IMR-90 (cell line): ENCODE results near the gene PCBP3. TPM values are rescaled to one million over a fixed set of nuclear protein-coding genes. Genes with fewer than 3 reads are reported as not detected.

ENCODE experiments used
- ATAC-seq: fragments of 200-7000 bp; cut with Tn5 transposase; 2 replicates; pipeline ENCODE4 v1.9.1; 2020; ENCODE audit warnings: low read depth, mild to moderate bottlenecking, moderate library complexity
- BruUV-seq: library from RNA; stranded (reverse); fragments of 400-500 nt; replicated peaks from 2 replicates; lab custom pipeline; 2021; lab: Mats Ljungman, UMichigan
- CTCF ChIA-PET: fragments of 300-600 bp; formaldehyde crosslinking; extraction: SDS; loops from one replicate; lab custom pipeline; 2021; ENCODE audit warnings: antibody characterized with exemption; lab: Yijun Ruan, JAX
- POLR2A ChIA-PET: fragments of 300-600 bp; sonication (Branson Sonifier 250); formaldehyde crosslinking; loops from one replicate; lab custom pipeline; 2022; ENCODE audit warnings: antibody characterized with exemption; ENCODE audit not compliant: unreplicated experiment; lab: Charles Lee
- DNase-seq: peaks from one replicate; pipeline ENCODE4 v3.0.0; 2013
- H2AFZ ChIP-seq: replicated peaks from 2 replicates; pipeline ENCODE3; 2013; ENCODE audit warnings: low read length, mild to moderate bottlenecking; ENCODE audit not compliant: poor library complexity
- H2AK5ac ChIP-seq: 2 replicates; pipeline ENCODE4 v1.6.1; 2013; ENCODE audit warnings: low read depth, low read length, inconsistent platforms
- H2AK9ac ChIP-seq: replicated peaks from 2 replicates; pipeline ENCODE3; 2013; ENCODE audit warnings: mild to moderate bottlenecking, low read depth, low read length, moderate library complexity; ENCODE audit not compliant: poor library complexity
- H2BK120ac ChIP-seq: 2 replicates; pipeline ENCODE4 v1.6.1; 2013; ENCODE audit warnings: low read depth, low read length, inconsistent platforms
- H2BK15ac ChIP-seq: 3 replicates; pipeline ENCODE4 v1.6.1; 2013; ENCODE audit warnings: low read depth, low read length, inconsistent platforms
- H2BK20ac ChIP-seq: 2 replicates; pipeline ENCODE4 v1.6.1; 2013; ENCODE audit warnings: low read depth, mild to moderate bottlenecking, inconsistent platforms, low read length, moderate library complexity
- H2BK5ac ChIP-seq: 2 replicates; pipeline ENCODE4 v1.6.1; 2013; ENCODE audit warnings: mild to moderate bottlenecking, low read depth, low read length, inconsistent platforms; ENCODE audit not compliant: poor library complexity, severe bottlenecking
- H3K14ac ChIP-seq: replicated peaks from 2 replicates; pipeline ENCODE4 v1.6.1; 2013; ENCODE audit warnings: low read depth, low read length, inconsistent platforms
- H3K18ac ChIP-seq: 2 replicates; pipeline ENCODE4 v1.6.1; 2013; ENCODE audit warnings: low read depth, low read length, control low read depth
- H3K23ac ChIP-seq: 2 replicates; pipeline ENCODE4 v1.6.1; 2013; ENCODE audit warnings: low read depth, low read length, inconsistent platforms
- H3K27ac ChIP-seq: 2 replicates; pipeline ENCODE4 v1.5.1; 2013; ENCODE audit warnings: mild to moderate bottlenecking, control low read depth, low read length; ENCODE audit not compliant: insufficient read depth
- H3K27me3 ChIP-seq: 2 replicates; pipeline ENCODE4 v1.6.1; 2013; ENCODE audit warnings: low read length; ENCODE audit not compliant: control insufficient read depth, insufficient read depth
- H3K36me3 ChIP-seq: 2 replicates; pipeline ENCODE4 v1.6.1; 2013; ENCODE audit warnings: low read length, mixed read lengths; ENCODE audit not compliant: control insufficient read depth, insufficient read depth
- H3K4ac ChIP-seq: 2 replicates; pipeline ENCODE4 v1.6.1; 2013; ENCODE audit warnings: low read depth, low read length, inconsistent platforms
- H3K4me1 ChIP-seq: 2 replicates; pipeline ENCODE4 v1.6.1; 2013; ENCODE audit warnings: low read length, mixed read lengths; ENCODE audit not compliant: control insufficient read depth, insufficient read depth
- H3K4me2 ChIP-seq: 2 replicates; pipeline ENCODE4 v1.6.1; 2013; ENCODE audit warnings: low read depth, mild to moderate bottlenecking, control low read depth, low read length, moderate library complexity
- H3K4me3 ChIP-seq: 2 replicates; pipeline ENCODE4 v1.5.1; 2013; ENCODE audit warnings: low read depth, mild to moderate bottlenecking, control low read depth, low read length, moderate library complexity; ENCODE audit not compliant: insufficient read depth
- H3K56ac ChIP-seq: 2 replicates; pipeline ENCODE4 v1.6.1; 2013; ENCODE audit warnings: low read length, inconsistent platforms; ENCODE audit not compliant: insufficient read depth; ENCODE audit errors: extremely low read depth
- H3K79me1 ChIP-seq, 2 experiments: 2 replicates each; pipeline ENCODE4 v1.6.1; 2013; ENCODE audit warnings: low read length in 2 of 2, inconsistent platforms in 1 of 2, low read depth in 1 of 2
- H3K9ac ChIP-seq: 2 replicates; pipeline ENCODE4 v1.6.1; 2013; ENCODE audit warnings: low read depth, low read length, control low read depth
- H3K9me1 ChIP-seq: 2 replicates; pipeline ENCODE4 v1.6.1; 2013; ENCODE audit warnings: low read length, inconsistent platforms; ENCODE audit not compliant: insufficient read depth
- H3K9me3 ChIP-seq: 2 replicates; pipeline ENCODE4 v1.6.1; 2013; ENCODE audit warnings: low read length; ENCODE audit not compliant: control insufficient read depth, insufficient read depth
- H4K20me1 ChIP-seq: 2 replicates; pipeline ENCODE4 v1.6.1; 2013; ENCODE audit warnings: low read length, inconsistent platforms; ENCODE audit not compliant: insufficient read depth
- H4K5ac ChIP-seq: 2 replicates; pipeline ENCODE4 v1.6.1; 2013; ENCODE audit warnings: mild to moderate bottlenecking, low read depth, low read length, control low read depth
- H4K8ac ChIP-seq, 2 experiments: 2 replicates each; pipeline ENCODE4 v1.6.1; 2013; ENCODE audit warnings: low read depth in 2 of 2, low read length in 2 of 2, control low read depth in 1 of 2, inconsistent platforms in 1 of 2
- H4K91ac ChIP-seq: 2 replicates; pipeline ENCODE4 v1.6.1; 2013; ENCODE audit warnings: low read depth, low read length, inconsistent platforms; ENCODE audit not compliant: insufficient read depth
- FOS ChIP-seq: fragments of 150-350 bp; IDR thresholded peaks from 2 replicates; pipeline ENCODE4 v1.6.1; 2016; ENCODE audit warnings: low read depth, low read length
- NFE2L2 ChIP-seq: fragments of 150-350 bp; IDR thresholded peaks from 2 replicates; pipeline ENCODE4 v1.6.1; 2016; ENCODE audit warnings: low read depth, mild to moderate bottlenecking, low read length
- SMC3 ChIP-seq: fragments of 150-350 bp; IDR thresholded peaks from 2 replicates; pipeline ENCODE4 v1.6.1; 2016; ENCODE audit warnings: low read depth, mild to moderate bottlenecking, antibody characterized with exemption, low read length, moderate library complexity
- WGBS, 2 experiments: methylation state at CpG; one replicate each; pipeline versions ENCODE4 v1.1.5 to v1.1.7; 2013; ENCODE audit warnings: missing lambda C conversion rate in 2 of 2; ENCODE audit not compliant: insufficient read length in 1 of 2; ENCODE audit errors: extremely low coverage in 2 of 2; 5-methylcytosine and 5-hydroxymethylcytosine counted together
- dilution Hi-C: fragments of 300-500 bp; cut with HindIII; formaldehyde crosslinking; loops from one replicate; pipeline ENCODE4 v1.14.3; 2018; ENCODE audit warnings: low sequenced_read_pairs; ENCODE audit not compliant: unreplicated experiment
- in situ Hi-C: fragments of 300-500 bp; cut with MboI; formaldehyde crosslinking; loops from 3 replicates; pipeline ENCODE4 v1.14.3; 2019; ENCODE audit warnings: low sequenced_read_pairs, inconsistent platforms, mixed read lengths
- intact Hi-C: fragments of 100-400 bp; cut with micrococcal nuclease; formaldehyde crosslinking; loops from 2 replicates; pipeline ENCODE4 v1.10.0; 2022
- polyA plus RNA-seq, 3 experiments: library from polyadenylated mRNA; depleted of rRNA; stranded (reverse); fragments of >200 nt; gene quantifications; 2 replicates each; pipeline ENCODE4 v1.2.3, GENCODE V29; 2012; ENCODE audit warnings: low replicate concordance in 1 of 3
- total RNA-seq: library from RNA; depleted of rRNA; stranded (reverse); fragments of >200 nt; gene quantifications from 2 replicates; pipeline ENCODE4 v1.2.3, GENCODE V29; 2012

PCBP3 gene
- total and polyA plus RNA-seq, 2 of the 4 experiments (the other 2 are of a cell fraction) = 2.9 to 3.9 TPM

DNA sequence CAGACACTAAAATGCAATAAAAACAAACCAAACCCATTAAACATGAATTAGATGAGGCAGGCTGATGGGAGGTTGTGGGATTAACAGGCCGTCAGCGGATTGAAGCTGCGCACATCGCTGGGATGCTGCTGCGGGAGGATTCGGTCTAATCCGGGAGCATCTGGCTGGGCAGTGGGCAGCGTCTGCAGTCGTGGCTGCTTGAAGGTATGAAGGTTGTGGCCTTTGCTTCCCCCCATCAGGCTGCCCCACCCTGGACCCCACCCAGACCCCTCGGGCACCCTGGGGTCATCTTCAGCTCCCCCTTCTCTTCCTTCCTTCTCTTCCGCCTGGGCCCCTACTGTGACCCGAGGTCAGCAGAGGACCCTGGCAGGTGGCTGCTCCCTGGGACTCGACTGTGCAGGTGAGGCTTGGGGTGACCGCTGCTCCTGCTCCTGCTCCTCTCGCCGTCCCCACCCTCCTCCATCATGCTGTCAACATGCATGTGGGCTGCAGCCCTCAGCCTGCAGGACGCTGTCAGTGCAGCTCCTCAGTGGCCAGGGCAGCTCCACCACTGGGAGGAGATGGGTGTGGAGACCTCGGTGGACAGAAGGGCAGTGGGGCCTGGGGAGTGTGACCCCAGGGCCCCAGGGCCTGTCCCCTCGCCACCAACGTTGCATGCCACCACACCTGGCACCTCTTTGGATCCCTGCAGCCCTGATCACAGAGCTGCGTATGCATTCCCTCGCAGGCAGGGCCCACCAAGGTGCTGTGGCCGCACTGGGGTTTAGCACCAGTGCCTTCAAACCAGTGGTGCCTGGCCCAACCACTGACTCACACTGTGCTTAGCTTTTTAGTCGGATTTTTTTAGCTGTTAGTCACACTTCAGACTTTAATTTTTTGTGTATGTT lies 225.8 kb downstream of the PCBP3 start:
- DNase-seq = peak; percentile 79
- intact Hi-C loops = no loop called here
- POLR2A ChIA-PET = no interaction called here

More for the DNA sequence above, 225.8 kb downstream of the PCBP3 start:
- H3K36me3 ChIP-seq = no peaks in the 10 kb centered on the region
- peak overlapping the region; percentile 9; the same call in 1 of the 2 replicates for H3K27ac ChIP-seq
- H2BK120ac ChIP-seq = peak overlapping the region; percentile 94
- H3K4me1 ChIP-seq = peaks cover 24% of the 10 kb centered on the region
- H3K9me3 ChIP-seq = no peaks in the 10 kb centered on the region
- in situ Hi-C loops (no loop called here), dilution Hi-C loops (no loop called here)
- no peaks in the 10 kb centered on the region for H3K27me3 ChIP-seq
- no peak overlapping the region for H3K4me3 ChIP-seq
- H3K79me1 ChIP-seq = peaks cover 0 to 19% of the 10 kb centered on the region in 2 experiments; a peak in 2 of 4 replicates
- CTCF ChIA-PET = interaction anchor here (0.9 kb wide), 1 partner anchor 54 kb away, joined by 3 read pairs; no protein-coding TSS in a partner anchor
- peak overlapping the region; percentile 73; the same call in 1 of the 3 replicates for H2BK15ac ChIP-seq
- H3K4ac ChIP-seq = peak overlapping the region; percentile 93
- peak overlapping the region; percentile 40 to 87; a peak in 3 of 4 replicates for H4K8ac ChIP-seq
- H2AK5ac ChIP-seq = peak overlapping the region; percentile 99
- peak overlapping the region; percentile 63 for H3K18ac ChIP-seq
- peak overlapping the region; percentile 88 for H4K91ac ChIP-seq
- no peak overlapping the region for H3K4me2 ChIP-seq
- no TSS peak for BruUV-seq
- H2BK5ac ChIP-seq = peak overlapping the region; percentile 79
- TF ChIP-seq NFE2L2 = no peak
- peak; percentile 41; the same call in 1 of the 2 replicates for TF ChIP-seq FOS
- no peak for TF ChIP-seq SMC3
- H2BK20ac ChIP-seq = peak overlapping the region; percentile 87
- peaks cover 32% of the 10 kb centered on the region for H3K9me1 ChIP-seq
- peak overlapping the region; percentile 79 for H3K14ac ChIP-seq
- no peaks in the 10 kb centered on the region for H4K20me1 ChIP-seq
- no peak overlapping the region for H3K9ac ChIP-seq
- H2AFZ ChIP-seq = peak overlapping the region; percentile 86
- peak overlapping the region; percentile 95 for H2AK9ac ChIP-seq
- peak overlapping the region; percentile 40; the same call in 1 of the 2 replicates for H4K5ac ChIP-seq
- peak; percentile 91 for ATAC-seq
- no CpG with 5 or more reads among the region's 24 CpGs for WGBS, 2 experiments
- H3K23ac ChIP-seq = peak overlapping the region; percentile 77; the same call in 1 of the 2 replicates
- H3K56ac ChIP-seq = no peak overlapping the region
